Right renal cortex interstitium (tissue), 3 donors: ENCODE results near the gene FBN3. TPM values are rescaled to one million over a fixed set of nuclear protein-coding genes. Genes with fewer than 3 reads are reported as not detected.

Source experiments
- DNase-seq, 3 donors: peaks; one replicate each; pipeline ENCODE4 v3.0.0-alpha.2; 2013; ENCODE audit warnings: low read depth in 3 of 3, low spot score in 2 of 3
- polyA plus RNA-seq, 3 donors: library from polyadenylated mRNA; unstranded; fragments of 120-200 nt; gene quantifications; one replicate each; pipeline ENCODE4 v1.2.1, GENCODE V29; 2013; ENCODE audit not compliant: insufficient read length in 3 of 3

Gene FBN3
- polyA plus RNA-seq, 3 donors, result 29.8 to 33.9 (median 31.6) TPM

- DNase-seq, result peak in 2 of 3 donors; percentile 54 to 72
These were observed 757 bp downstream of the FBN3 start for GRCh38 chr19:8148410-8149260.

GRCh38 chr19:8148088-8148409 lies 1.3 kb downstream of the FBN3 start:
- no peak for DNase-seq

DNA sequence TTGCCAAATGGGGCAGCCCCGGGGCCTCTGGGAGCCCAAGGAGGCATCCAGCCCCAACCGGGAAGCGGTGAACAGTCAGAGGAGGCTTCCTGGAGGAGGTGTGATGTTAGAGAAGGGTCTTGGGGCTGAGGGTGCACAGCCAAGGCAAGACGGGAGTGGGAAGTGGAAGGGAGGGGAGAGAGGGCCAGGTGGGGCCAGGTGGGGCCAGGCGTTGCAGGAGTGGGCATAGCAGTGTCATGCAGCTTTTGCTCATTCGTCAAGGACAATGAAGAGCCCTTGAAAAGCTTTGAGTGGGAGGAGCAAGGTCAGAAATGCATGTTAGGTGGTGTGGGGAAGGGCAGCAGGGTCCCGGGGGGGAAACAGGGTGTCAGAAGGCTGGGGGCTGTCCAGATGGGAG lies 1.8 kb downstream of the FBN3 start:
- DNase-seq, result no peak

GRCh38 chr19:8146877-8147581 lies 2.4 kb downstream of the FBN3 start:
- DNase-seq, result no peak

- DNase-seq, result no peak
These were observed 5.0 kb downstream of the FBN3 start for GRCh38 chr19:8144273-8144995.

- no peak for DNase-seq
These were observed 6.4 kb downstream of the FBN3 start for GRCh38 chr19:8143041-8143440.

DNA sequence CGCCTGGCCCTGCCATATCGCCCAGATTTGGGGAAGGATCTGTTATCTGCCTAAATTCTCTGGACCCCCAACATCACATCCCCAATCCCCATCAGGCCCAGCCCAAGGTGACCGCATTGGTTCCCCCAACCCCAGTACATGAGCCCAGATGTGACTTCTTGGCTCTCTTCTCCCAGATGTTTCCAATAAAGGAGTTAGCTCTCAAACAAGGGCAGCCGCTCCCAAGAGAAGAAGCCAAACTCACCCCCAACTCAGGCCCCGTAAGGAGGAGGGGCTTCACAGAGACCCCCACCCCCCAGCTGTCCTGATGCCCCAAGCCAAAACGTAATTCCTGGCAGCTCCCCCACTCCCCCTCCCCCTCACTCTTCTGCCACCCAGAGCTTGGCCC lies 6.9 kb downstream of the FBN3 start:
- no peak for DNase-seq

- no peak for DNase-seq
These were observed 7.5 kb downstream of the FBN3 start for GRCh38 chr19:8141726-8142512.

GRCh38 chr19:8138201-8138600 lies 11.2 kb downstream of the FBN3 start:
- no peak for DNase-seq

GRCh38 chr19:8137425-8137824 lies 12.0 kb downstream of the FBN3 start:
- DNase-seq, result no peak

DNA sequence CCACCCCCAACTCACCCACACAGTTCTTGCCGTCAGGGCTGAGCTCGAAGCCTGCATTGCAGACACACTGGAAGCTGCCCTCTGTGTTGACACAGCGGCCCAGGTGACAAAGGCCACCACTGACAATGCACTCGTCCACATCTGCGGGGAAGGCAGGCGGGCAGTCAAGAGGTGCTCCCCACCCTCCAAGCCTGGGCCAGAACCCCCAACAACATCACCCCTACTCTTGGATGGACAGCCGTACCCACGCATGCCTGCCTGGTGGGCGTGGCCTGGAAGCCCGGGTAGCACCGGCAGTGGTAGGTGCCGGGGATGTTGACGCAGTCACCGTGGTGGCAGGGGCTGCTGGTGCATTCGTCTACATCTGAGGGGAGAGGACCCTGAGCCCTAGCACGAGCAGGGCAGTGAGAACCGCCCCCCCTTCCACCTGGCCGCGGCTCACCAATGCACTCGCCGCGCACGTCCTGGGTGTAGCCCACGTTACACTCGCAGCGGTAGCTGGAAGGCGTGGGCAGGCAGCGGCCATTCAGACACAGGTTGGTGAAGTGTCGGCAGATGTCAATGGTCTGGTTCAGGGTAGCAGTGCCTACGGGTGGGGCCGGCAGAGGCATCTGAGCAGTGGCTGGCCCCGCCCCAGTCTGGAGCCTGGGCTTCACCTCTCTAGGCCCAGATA lies 13.3 kb downstream of the FBN3 start:
- no peak for DNase-seq

- DNase-seq, result no peak
These were observed 16.4 kb downstream of the FBN3 start for GRCh38 chr19:8132858-8133458.

- DNase-seq, result no peak
These were observed 17.9 kb downstream of the FBN3 start for GRCh38 chr19:8131517-8131916.

DNA sequence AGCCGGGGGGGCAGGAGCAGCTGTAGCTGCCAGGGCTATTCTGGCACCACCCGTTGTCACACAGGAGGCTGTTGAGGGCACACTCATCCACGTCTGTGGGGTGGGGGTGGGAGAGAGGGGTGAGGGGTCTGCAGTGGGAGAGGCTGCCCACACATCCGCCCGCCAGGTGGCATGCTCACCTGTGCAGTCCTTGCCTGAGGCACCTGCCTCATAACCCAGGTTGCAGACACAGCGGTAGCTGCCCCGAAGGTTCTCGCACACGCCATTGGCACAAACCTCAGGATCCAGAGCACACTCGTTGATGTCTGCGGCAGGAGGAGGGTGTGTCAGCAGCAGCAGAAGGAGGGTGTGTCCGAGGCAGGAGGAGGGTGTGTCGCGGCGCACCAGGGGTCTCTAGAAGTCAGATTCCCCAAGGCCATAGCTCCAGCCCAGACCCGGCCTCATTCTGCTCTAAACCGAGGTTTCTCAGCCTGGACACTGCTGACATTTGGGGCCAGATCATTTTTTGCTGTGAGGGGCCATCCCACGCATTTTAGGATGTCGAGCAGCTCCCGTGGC lies 20.3 kb downstream of the FBN3 start:
- DNase-seq, result no peak

DNA sequence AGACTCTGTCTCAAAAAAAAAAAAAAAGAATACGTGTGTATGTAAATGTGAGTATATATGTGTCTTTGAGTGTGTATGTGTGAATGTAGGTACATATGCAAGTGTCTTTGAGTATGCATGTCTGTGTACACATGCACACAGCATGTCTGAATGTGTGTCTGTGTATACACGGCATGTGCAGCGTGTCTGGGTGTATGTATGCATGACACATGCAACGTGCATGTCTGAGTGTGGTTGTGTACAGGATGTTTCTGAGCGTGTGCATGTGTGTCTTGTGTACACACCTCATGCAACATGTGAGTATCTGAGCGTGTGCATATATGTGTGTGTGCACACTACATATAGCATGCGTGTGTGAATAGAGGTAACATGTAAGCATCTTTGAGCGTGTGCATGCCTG lies 20.8 kb downstream of the FBN3 start:
- no peak for DNase-seq

DNA sequence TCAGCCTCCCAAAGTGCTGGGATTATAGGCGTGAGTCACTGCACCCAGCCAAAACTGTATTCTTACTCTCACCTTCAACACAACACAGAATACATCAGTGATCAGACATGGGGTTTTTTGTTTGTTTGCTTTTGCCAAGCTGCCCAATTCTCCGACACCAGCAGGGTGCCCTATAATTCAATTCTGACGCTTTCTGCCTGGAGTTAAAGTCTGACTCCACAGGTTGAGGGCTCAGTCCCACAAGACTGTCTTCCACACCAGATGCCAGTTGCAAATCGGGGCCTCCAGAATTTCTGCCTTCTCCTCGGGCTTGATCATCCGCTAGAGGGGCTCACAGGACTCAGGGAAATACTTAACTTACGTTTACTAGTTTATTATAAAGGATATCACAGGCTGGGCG lies 22.1 kb downstream of the FBN3 start:
- DNase-seq, result no peak

GRCh38 chr19:8126511-8126910 lies 22.9 kb downstream of the FBN3 start:
- DNase-seq, result no peak

DNA sequence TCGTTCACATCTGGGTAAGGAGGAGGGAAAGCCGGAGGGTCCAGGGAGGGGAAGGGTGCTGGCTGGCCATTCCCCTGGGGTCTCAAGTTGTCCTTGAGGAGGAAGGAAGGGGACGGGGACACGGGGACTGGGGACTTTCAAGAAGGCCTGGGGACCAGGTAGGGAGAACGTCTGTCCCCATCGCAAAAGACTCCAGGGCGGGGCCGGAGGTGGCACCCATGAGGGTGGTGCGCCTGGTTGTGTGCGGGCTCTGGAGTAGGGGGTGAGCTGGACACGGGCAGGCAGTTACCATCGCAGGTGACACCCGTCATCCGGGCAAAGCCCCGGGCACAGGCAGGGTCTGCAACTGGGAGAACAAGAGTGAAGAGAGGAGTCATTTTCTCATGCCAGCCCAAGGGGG lies 23.4 kb downstream of the FBN3 start:
- DNase-seq, result no peak

DNA sequence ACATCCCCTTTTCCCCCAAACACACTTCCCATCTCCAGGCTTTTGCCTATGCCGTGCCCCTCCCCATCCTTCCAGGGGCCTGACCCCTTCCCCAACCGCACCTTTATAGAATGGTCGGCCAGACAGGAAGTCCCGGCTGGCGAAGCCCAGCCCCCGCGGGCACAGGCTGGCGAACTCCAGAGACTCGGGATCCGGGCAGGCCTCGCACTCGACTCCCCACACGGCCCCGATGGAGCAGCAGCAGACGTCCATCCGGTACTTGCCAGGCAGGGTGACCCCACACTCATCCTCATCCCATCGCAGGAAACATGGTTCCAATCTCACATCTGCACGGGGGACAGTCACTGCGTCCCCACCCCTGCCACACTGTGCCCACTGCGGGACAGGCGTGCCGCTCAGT lies 25.7 kb downstream of the FBN3 start:
- DNase-seq, result no peak
